H1 (cell line): ENCODE measurements around the gene CAPZA2. TPM values are rescaled to one million over a fixed set of nuclear protein-coding genes. Genes with fewer than 3 reads are reported as not detected.

Experiments
- CTCF ChIA-PET: fragments of 300-600 bp; sonication (Branson Sonifier 250); formaldehyde crosslinking; loops from one replicate; lab custom pipeline; 2021; ENCODE audit not compliant: partially characterized antibody; lab: Charles Lee
- POLR2A ChIA-PET: fragments of 300-600 bp; sonication (Branson Sonifier 250); formaldehyde crosslinking; loops from one replicate; lab custom pipeline; 2021; ENCODE audit warnings: inconsistent platforms; ENCODE audit not compliant: partially characterized antibody; lab: Charles Lee
- DNase-seq, 2 experiments: peaks; one replicate each; pipeline versions ENCODE4 v3.0.0 to v3.0.0-alpha.2; 2010 to 2022; ENCODE audit warnings: low spot score in 2 of 2, low read depth in 1 of 2, mixed read lengths in 1 of 2
- FAIRE-seq: peaks from 2 replicates; lab custom pipeline; 2011; peaks lifted over from hg19 to GRCh38; lab: Jason Lieb, UNC
- H2AFZ ChIP-seq: 2 replicates; pipeline ENCODE4 v1.8.1; 2012; ENCODE audit warnings: low read length, inconsistent platforms
- H2AK5ac ChIP-seq: 2 replicates; pipeline ENCODE4 v1.6.1; 2013; ENCODE audit warnings: low read depth, low read length
- H2BK120ac ChIP-seq: replicated peaks from 2 replicates; pipeline ENCODE3; 2013; ENCODE audit warnings: low read depth, low read length, inconsistent platforms
- H2BK12ac ChIP-seq: 2 replicates; pipeline ENCODE4 v1.6.1; 2013; ENCODE audit warnings: low read depth, low read length
- H2BK15ac ChIP-seq: 2 replicates; pipeline ENCODE4 v1.6.1; 2013; ENCODE audit warnings: low read length
- H2BK20ac ChIP-seq: 2 replicates; pipeline ENCODE4 v1.6.1; 2013; ENCODE audit warnings: low read length
- H2BK5ac ChIP-seq: 2 replicates; pipeline ENCODE4 v1.6.1; 2013; ENCODE audit warnings: low read depth, low read length
- H3K14ac ChIP-seq: 2 replicates; pipeline ENCODE4 v1.6.1; 2013; ENCODE audit warnings: inconsistent platforms; ENCODE audit not compliant: insufficient read length
- H3K18ac ChIP-seq: 2 replicates; pipeline ENCODE4 v1.6.1; 2013; ENCODE audit warnings: low read length; ENCODE audit errors: extremely low read depth
- H3K23ac ChIP-seq: 2 replicates; pipeline ENCODE4 v1.6.1; 2013; ENCODE audit warnings: inconsistent platforms; ENCODE audit not compliant: insufficient read length
- H3K23me2 ChIP-seq: 2 replicates; pipeline ENCODE4 v1.6.1; 2013; ENCODE audit warnings: low read depth, low read length
- H3K27ac ChIP-seq: 2 replicates; pipeline ENCODE4 v1.6.1; 2011; ENCODE audit warnings: low read depth, low read length, inconsistent platforms
- H3K27me3 ChIP-seq, 4 experiments: replicated peaks in 1 of 4; 1 replicate in 1 of 4; 2 replicates in 3 of 4; pipeline versions ENCODE4 v1.6.1 to v1.8.1; 2011 to 2013; ENCODE audit warnings: low read length in 3 of 4, mild to moderate bottlenecking in 3 of 4, inconsistent platforms in 2 of 4, mixed read lengths in 2 of 4, moderate library complexity in 1 of 4; ENCODE audit not compliant: control insufficient read depth in 3 of 4, insufficient read depth in 3 of 4; ENCODE audit errors: extremely low read depth in 1 of 4
- H3K36me3 ChIP-seq, 4 experiments: 2 replicates each; pipeline versions ENCODE4 v1.6.1 to v1.8.1; 2011 to 2013; ENCODE audit warnings: mild to moderate bottlenecking in 4 of 4, low read length in 3 of 4, moderate library complexity in 2 of 4, control low read depth in 1 of 4, inconsistent platforms in 1 of 4; ENCODE audit not compliant: insufficient read depth in 4 of 4, control insufficient read depth in 2 of 4
- H3K4ac ChIP-seq: replicated peaks from 2 replicates; pipeline ENCODE3; 2013; ENCODE audit warnings: low read length, low read depth, mixed read lengths, inconsistent platforms; ENCODE audit not compliant: insufficient read length
- H3K4me1 ChIP-seq, 4 experiments: replicated peaks in 1 of 4; 1 replicate in 1 of 4; 2 replicates in 3 of 4; pipeline versions ENCODE4 v1.6.1 to v1.8.1; 2011 to 2013; ENCODE audit warnings: low read length in 3 of 4, inconsistent platforms in 2 of 4, mixed read lengths in 1 of 4; ENCODE audit not compliant: insufficient read depth in 4 of 4, control insufficient read depth in 3 of 4
- H3K4me2 ChIP-seq, 2 experiments: 2 replicates each; pipeline versions ENCODE4 v1.6.1 to v1.8.1; 2011 to 2013; ENCODE audit warnings: low read depth in 2 of 2, low read length in 2 of 2, control low read depth in 1 of 2, inconsistent platforms in 1 of 2, mild to moderate bottlenecking in 1 of 2; ENCODE audit not compliant: insufficient read depth in 1 of 2
- H3K4me3 ChIP-seq, 4 experiments: fragments of 200-600, 300-600 bp in 1 of 4; sonication (generic), shearing (Covaris generic), sonication (Bioruptor Twin) in 1 of 4; 2 replicates each; pipeline versions ENCODE4 v1.5.1 to v1.8.1; 2011 to 2016; ENCODE audit warnings: low read length in 4 of 4, low read depth in 3 of 4, control low read depth in 2 of 4, inconsistent platforms in 2 of 4, mild to moderate bottlenecking in 2 of 4, mixed read lengths in 1 of 4, moderate library complexity in 1 of 4; ENCODE audit not compliant: insufficient read depth in 2 of 4; ENCODE audit errors: extremely low read depth in 1 of 4
- H3K56ac ChIP-seq: replicated peaks from 2 replicates; pipeline ENCODE3; 2013; ENCODE audit warnings: low read depth, mild to moderate bottlenecking, mixed read lengths, low read length, inconsistent platforms; ENCODE audit not compliant: insufficient read length
- H3K79me1 ChIP-seq: 2 replicates; pipeline ENCODE4 v1.6.1; 2013; ENCODE audit warnings: low read depth, low read length, control low read depth
- H3K79me2 ChIP-seq, 2 experiments: 2 replicates each; pipeline versions ENCODE4 v1.6.1 to v1.8.1; 2012 to 2013; ENCODE audit warnings: low read length in 2 of 2, mild to moderate bottlenecking in 2 of 2, inconsistent platforms in 1 of 2; ENCODE audit not compliant: insufficient read depth in 2 of 2, control insufficient read depth in 1 of 2
- H3K9ac ChIP-seq, 4 experiments: replicated peaks in 1 of 4; 1 replicate in 1 of 4; 2 replicates in 3 of 4; pipeline versions ENCODE4 v1.6.1 to v1.8.1; 2011 to 2013; ENCODE audit warnings: low read depth in 3 of 4, low read length in 3 of 4, control low read depth in 2 of 4, mild to moderate bottlenecking in 2 of 4, moderate library complexity in 2 of 4, inconsistent platforms in 1 of 4; ENCODE audit errors: extremely low read depth in 1 of 4
- H3K9me3 ChIP-seq, 2 experiments: 2 replicates each; pipeline versions ENCODE4 v1.6.1 to v1.8.1; 2012 to 2013; ENCODE audit warnings: mild to moderate bottlenecking in 2 of 2, moderate library complexity in 2 of 2, control low read depth in 1 of 2, inconsistent platforms in 1 of 2, low read depth in 1 of 2, low read length in 1 of 2, mixed read lengths in 1 of 2; ENCODE audit not compliant: insufficient read depth in 2 of 2
- H4K20me1 ChIP-seq, 2 experiments: replicated peaks in 1 of 2; 2 replicates each; pipeline versions ENCODE3 to v1.8.1; 2011 to 2013; ENCODE audit warnings: inconsistent platforms in 2 of 2, low read length in 2 of 2, mild to moderate bottlenecking in 1 of 2; ENCODE audit not compliant: insufficient read depth in 2 of 2, control insufficient read depth in 1 of 2
- H4K5ac ChIP-seq: 2 replicates; pipeline ENCODE4 v1.6.1; 2013; ENCODE audit warnings: low read length, low read depth, mixed read lengths, inconsistent platforms; ENCODE audit not compliant: insufficient read length
- H4K8ac ChIP-seq: 2 replicates; pipeline ENCODE4 v1.8.0; 2013; ENCODE audit warnings: mild to moderate bottlenecking, moderate library complexity, low read length, inconsistent platforms; ENCODE audit not compliant: insufficient read depth; ENCODE audit errors: extremely low read depth
- H4K91ac ChIP-seq: replicated peaks from 2 replicates; pipeline ENCODE3; 2013; ENCODE audit warnings: low read length, mixed read lengths, inconsistent platforms; ENCODE audit not compliant: insufficient read length
- RXRA ChIP-seq: IDR thresholded peaks from 2 replicates; pipeline ENCODE4 v1.6.1; 2011; ENCODE audit warnings: low read depth, mild to moderate bottlenecking, low read length, moderate library complexity; ENCODE audit not compliant: insufficient read depth
- ZNF274 ChIP-seq: IDR thresholded peaks from 2 replicates; pipeline ENCODE4 v1.7.0; 2012; ENCODE audit warnings: low read length, borderline replicate concordance; ENCODE audit errors: extremely low read depth
- WGBS, 2 experiments: shearing (Covaris generic) in 1 of 2; methylation state at CpG; one replicate each; pipeline versions ENCODE4 v1.1.6 to v1.1.7; 2013 to 2015; ENCODE audit warnings: low lambda C conversion rate in 2 of 2, mixed read lengths in 2 of 2, inconsistent platforms in 1 of 2, low coverage in 1 of 2, missing lambda C conversion rate in 1 of 2; ENCODE audit not compliant: insufficient replicate concordance in 2 of 2, insufficient coverage in 1 of 2, insufficient read length in 1 of 2; ENCODE audit errors: extremely low coverage in 1 of 2, missing lambda C conversion rate in 1 of 2; 5-methylcytosine and 5-hydroxymethylcytosine counted together
- polyA plus RNA-seq, 7 experiments: library from polyadenylated mRNA; depleted of rRNA in 3 of 7; stranded (reverse) in 5 of 7; unstranded in 2 of 7; fragments of >200 nt in 5 of 7; fragments of 200-250 nt in 2 of 7; gene quantifications; 1 replicate in 5 of 7; 2 replicates in 1 of 7; 4 replicates in 1 of 7; pipeline versions ENCODE4 v1.2.1 to v1.2.3, GENCODE V29; 2011 to 2013; ENCODE audit warnings: missing spikeins in 2 of 7, mixed read lengths in 2 of 7
- total RNA-seq: library from RNA; stranded (reverse); fragmentation: NEBNext Ultra II Directional; extraction: Animal tissue kit (Norgen Biotek cat#: 25700); gene quantifications from 2 replicates; pipeline ENCODE4 v1.2.1, GENCODE V29; 2021

CAPZA2 gene
- total and polyA plus RNA-seq, 2 of the 8 experiments (the other 6 are each of a cell fraction or from before 2014, with no cell fraction given): 33.2 to 145 TPM

- POLR2A ChIA-PET: no interaction called here
- no peak overlapping the region for H3K9ac ChIP-seq
Observed at GRCh38 chr7:116902867-116903266, 40.5 kb downstream of the CAPZA2 start.

More at GRCh38 chr7:116902867-116903266, 40.5 kb downstream of the CAPZA2 start:
- CTCF ChIA-PET: interaction anchor here (1.6 to 2.0 kb wide), 2 partner anchors 12 to 64 kb away, joined by 3 to 5 read pairs; no protein-coding TSS in a partner anchor
- Histone ChIP-seq H4K8ac (no peak overlapping the region), H3K23ac (no peak overlapping the region), H3K23me2 (no peaks in the 10 kb centered on the region), H4K91ac (no peak overlapping the region), H3K14ac (no peak overlapping the region), H2BK20ac (no peak overlapping the region), H4K20me1 (no peaks in the 10 kb centered on the region), H3K18ac (no peak overlapping the region), H3K56ac (no peak overlapping the region), H2BK5ac (no peak overlapping the region), H4K5ac (no peak overlapping the region), H2BK120ac (no peak overlapping the region), H3K4me1 (peaks cover 0 to 6% (median 2%) of the 10 kb centered on the region in 4 experiments; a peak in 2 of 7 replicates), H3K27ac (no peak overlapping the region; the same call in 1 of the 2 replicates), H3K36me3 (peaks cover 0 to 30% (median 2%) of the 10 kb centered on the region in 4 experiments; a peak in 3 of 8 replicates), H2BK15ac (no peak overlapping the region), H3K4me3 (no peak overlapping the region), H2AFZ (no peak overlapping the region), H3K4me2 (no peak overlapping the region), H2BK12ac (no peak overlapping the region), H3K27me3 (no peaks in the 10 kb centered on the region), H3K79me1 (no peaks in the 10 kb centered on the region), H3K4ac (no peak overlapping the region), H2AK5ac (no peak overlapping the region), H3K79me2 (peaks cover 0 to 4% of the 10 kb centered on the region in 2 experiments; a peak in 1 of 4 replicates), H3K9me3 (no peaks in the 10 kb centered on the region)
- 92% methylated on average over 3 of the region's 3 CpGs; no CpG with 5 or more reads in 1 of the 2 experiments for WGBS, 2 experiments
- FAIRE-seq: no peak
- TF ChIP-seq RXRA (no peak), ZNF274 (no peak)
- no peak for DNase-seq
